ENCODE measurements around the gene OR10A6. TPM values are rescaled to one million over a fixed set of nuclear protein-coding genes. Genes with fewer than 3 reads are reported as not detected.

Gene OR10A6
- polyA plus RNA-seq, 3 donors = not detected

DNA sequence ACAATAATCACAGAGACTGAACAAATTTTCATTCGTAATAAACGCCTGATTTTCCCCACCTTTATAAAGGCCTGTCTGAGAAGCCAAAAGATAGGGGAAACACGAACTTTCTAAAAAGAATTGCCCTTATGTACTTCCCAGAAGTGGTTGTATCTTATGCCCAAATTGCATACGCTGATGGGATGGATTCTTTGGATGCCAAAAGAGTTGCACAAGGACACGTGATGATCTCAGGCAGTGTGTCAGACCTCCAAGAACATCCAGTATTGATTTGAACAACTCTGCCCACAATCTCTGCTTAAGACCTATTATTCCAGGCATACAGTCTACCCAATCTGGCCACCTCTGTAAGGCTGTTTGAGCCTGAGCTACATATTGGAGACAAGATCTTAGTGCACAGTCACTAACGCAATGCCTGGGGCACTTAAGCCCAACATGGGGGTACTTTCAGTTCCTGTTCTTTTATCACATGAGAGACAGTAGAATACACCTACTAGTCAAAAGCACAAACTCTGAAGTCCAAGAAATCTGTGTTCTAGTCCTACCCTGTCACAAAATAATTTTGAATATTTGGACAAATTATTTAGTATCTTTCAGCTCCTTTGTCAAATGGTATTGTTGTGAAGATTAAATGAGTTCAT, 38.9 kb downstream of the OR10A6 start:
- H3K9me3 ChIP-seq (replicated peaks in 1 of 2; ENCODE audit: control insufficient read depth in 1 of 2, insufficient read depth in 1 of 2, low read length in 2 of 2) = no peaks in the 10 kb centered on the region
- H3K9ac ChIP-seq (ENCODE audit: insufficient read depth, low read length, poor library complexity, severe bottlenecking) = no peak overlapping the region
- H3K4me2 ChIP-seq (replicated peaks; ENCODE audit: extremely low read depth, low read length, poor library complexity, severe bottlenecking) = no peak overlapping the region
- H3K27ac ChIP-seq (ENCODE audit: low read depth in 1 of 2, low read length in 2 of 2) = no peak overlapping the region
- no peak overlapping the region for H3K4me3 Mint-ChIP-seq
- no peak for TF ChIP-seq CTCF (IDR thresholded peaks at IDR 0.05)
- H3K4me1 Mint-ChIP-seq = no peaks in the 10 kb centered on the region
- intact Hi-C loops (cut with micrococcal nuclease) = loop anchor here in 1 of 2 donors (5.0 kb wide), 1 partner anchor 95 kb away; the partner anchor contains the start of gene EIF3F
- no peaks in the 10 kb centered on the region for H3K36me3 ChIP-seq (replicated peaks in 1 of 2; ENCODE audit: control insufficient read depth in 1 of 2, insufficient read depth in 2 of 2, low read length in 2 of 2)
- H3K4me3 ChIP-seq (replicated peaks in 1 of 3; ENCODE audit: low read depth in 2 of 3, low read length in 3 of 3) = no peak overlapping the region
- H3K27ac Mint-ChIP-seq = no peak overlapping the region
- H4K20me1 ChIP-seq (ENCODE audit: insufficient read depth, low read length) = no peaks in the 10 kb centered on the region
- no peak overlapping the region for H2AFZ ChIP-seq (ENCODE audit: insufficient read depth, low read depth, low read length, poor library complexity, severe bottlenecking)
- no peaks in the 10 kb centered on the region for H3K4me1 ChIP-seq (ENCODE audit: control insufficient read depth in 1 of 2, insufficient read depth in 2 of 2, low read length in 2 of 2)
- no peaks in the 10 kb centered on the region for H3K79me2 ChIP-seq (ENCODE audit: insufficient read depth, low read length)
- WGBS (ENCODE audit: insufficient coverage) = 50% methylated on average over 2 of the region's 6 CpGs
- no peaks in the 10 kb centered on the region for H3K9me3 Mint-ChIP-seq
- H3K36me3 Mint-ChIP-seq = no peaks in the 10 kb centered on the region
- peaks cover 4 to 8% of the 10 kb centered on the region in 2 donors for H3K27me3 ChIP-seq (ENCODE audit: control insufficient read depth in 2 of 2, insufficient read depth in 2 of 2, low read length in 2 of 2)
- H3K27me3 Mint-ChIP-seq (ENCODE audit: low read depth in 3 of 3) = peaks cover 5 to 18% (median 12%) of the 10 kb centered on the region in 3 donors
- no peak for DNase-seq

- intact Hi-C loops (cut with micrococcal nuclease) = loop anchor here in 1 of 2 donors (5.0 kb wide), 1 partner anchor 97 kb away; the partner anchor contains the start of gene EIF3F
- H2AFZ ChIP-seq (ENCODE audit: insufficient read depth, low read depth, low read length, poor library complexity, severe bottlenecking) = no peak overlapping the region
These were observed 40.5 kb downstream of the OR10A6 start for GRCh38 chr11:7890417-7891172.

More at GRCh38 chr11:7890417-7891172, 40.5 kb downstream of the OR10A6 start:
- H3K4me2 ChIP-seq (replicated peaks; ENCODE audit: extremely low read depth, low read length, poor library complexity, severe bottlenecking) = no peak overlapping the region
- no peaks in the 10 kb centered on the region for H3K4me1 Mint-ChIP-seq
- H3K36me3 Mint-ChIP-seq = no peaks in the 10 kb centered on the region
- H3K9me3 ChIP-seq (replicated peaks in 1 of 2; ENCODE audit: control insufficient read depth in 1 of 2, insufficient read depth in 1 of 2, low read length in 2 of 2) = no peaks in the 10 kb centered on the region
- no peak overlapping the region for H3K27ac ChIP-seq (ENCODE audit: low read depth in 1 of 2, low read length in 2 of 2)
- H3K4me1 ChIP-seq (ENCODE audit: control insufficient read depth in 1 of 2, insufficient read depth in 2 of 2, low read length in 2 of 2) = no peaks in the 10 kb centered on the region
- H3K9ac ChIP-seq (ENCODE audit: insufficient read depth, low read length, poor library complexity, severe bottlenecking) = no peak overlapping the region
- TF ChIP-seq CTCF (IDR thresholded peaks at IDR 0.05) = no peak
- no peak overlapping the region for H3K4me3 ChIP-seq (replicated peaks in 1 of 3; ENCODE audit: low read depth in 2 of 3, low read length in 3 of 3)
- H3K27me3 ChIP-seq (ENCODE audit: control insufficient read depth in 2 of 2, insufficient read depth in 2 of 2, low read length in 2 of 2) = peaks cover 4 to 8% of the 10 kb centered on the region in 2 donors
- H3K27ac Mint-ChIP-seq = no peak overlapping the region
- H3K27me3 Mint-ChIP-seq (ENCODE audit: low read depth in 3 of 3) = peaks cover 5 to 14% (median 12%) of the 10 kb centered on the region in 3 donors
- 33% methylated on average over 1 of the region's 6 CpGs for WGBS (ENCODE audit: insufficient coverage)
- H4K20me1 ChIP-seq (ENCODE audit: insufficient read depth, low read length) = no peaks in the 10 kb centered on the region
- DNase-seq = no peak
- no peaks in the 10 kb centered on the region for H3K36me3 ChIP-seq (replicated peaks in 1 of 2; ENCODE audit: control insufficient read depth in 1 of 2, insufficient read depth in 2 of 2, low read length in 2 of 2)
- H3K4me3 Mint-ChIP-seq = no peak overlapping the region
- H3K9me3 Mint-ChIP-seq = no peaks in the 10 kb centered on the region
- H3K79me2 ChIP-seq (ENCODE audit: insufficient read depth, low read length) = no peaks in the 10 kb centered on the region
